Lower leg skin (tissue), 4 donors: ENCODE results near the gene SNX1. TPM values are rescaled to one million over a fixed set of nuclear protein-coding genes. Genes with fewer than 3 reads are reported as not detected.

Experiments used
- DNase-seq, 2 donors: peaks; one replicate each; pipeline ENCODE4 v3.0.0-alpha.2; 2019; ENCODE audit warnings: low spot score in 2 of 2
- H3K4me3 ChIP-seq: fragments of 200-600 bp; sonication (generic); 2 replicates; pipeline ENCODE4 v1.5.1; 2017; ENCODE audit warnings: mild to moderate bottlenecking, low read depth; ENCODE audit not compliant: poor library complexity, severe bottlenecking
- POLR2A ChIP-seq, 2 donors: fragments of 450-650 bp; IDR thresholded peaks; one replicate each; pipeline ENCODE4 v1.6.1; 2016 to 2017; ENCODE audit warnings: antibody characterized with exemption in 2 of 2, mild to moderate bottlenecking in 1 of 2, moderate library complexity in 1 of 2
- WGBS, 2 donors: methylation state at CpG; one replicate each; pipeline ENCODE4 v1.1.5; 2018; 5-methylcytosine and 5-hydroxymethylcytosine counted together
- intact Hi-C: fragments of 100-400 bp; cut with DNase I; formaldehyde crosslinking; loops from one replicate; pipeline ENCODE4 v1.15.0; 2023; ENCODE audit warnings: low total_unique reads
- total RNA-seq, 4 donors: library from RNA; depleted of rRNA; stranded (reverse); fragments of >200 nt; gene quantifications; one replicate each; pipeline ENCODE4 v1.1.0, GENCODE V29; 2016
- TF ChIP-seq, protein P1 (sequence below), 3 donors: fragments of 450-650 bp; IDR thresholded peaks; one replicate each; pipeline ENCODE4 v1.5.1; 2016; ENCODE audit warnings: antibody characterized with exemption in 3 of 3, mild to moderate bottlenecking in 3 of 3, moderate library complexity in 2 of 3

Gene SNX1
- total RNA-seq, 4 donors from 2014 or later = 51.3 to 94.9 (median 65.7) TPM

DNA sequence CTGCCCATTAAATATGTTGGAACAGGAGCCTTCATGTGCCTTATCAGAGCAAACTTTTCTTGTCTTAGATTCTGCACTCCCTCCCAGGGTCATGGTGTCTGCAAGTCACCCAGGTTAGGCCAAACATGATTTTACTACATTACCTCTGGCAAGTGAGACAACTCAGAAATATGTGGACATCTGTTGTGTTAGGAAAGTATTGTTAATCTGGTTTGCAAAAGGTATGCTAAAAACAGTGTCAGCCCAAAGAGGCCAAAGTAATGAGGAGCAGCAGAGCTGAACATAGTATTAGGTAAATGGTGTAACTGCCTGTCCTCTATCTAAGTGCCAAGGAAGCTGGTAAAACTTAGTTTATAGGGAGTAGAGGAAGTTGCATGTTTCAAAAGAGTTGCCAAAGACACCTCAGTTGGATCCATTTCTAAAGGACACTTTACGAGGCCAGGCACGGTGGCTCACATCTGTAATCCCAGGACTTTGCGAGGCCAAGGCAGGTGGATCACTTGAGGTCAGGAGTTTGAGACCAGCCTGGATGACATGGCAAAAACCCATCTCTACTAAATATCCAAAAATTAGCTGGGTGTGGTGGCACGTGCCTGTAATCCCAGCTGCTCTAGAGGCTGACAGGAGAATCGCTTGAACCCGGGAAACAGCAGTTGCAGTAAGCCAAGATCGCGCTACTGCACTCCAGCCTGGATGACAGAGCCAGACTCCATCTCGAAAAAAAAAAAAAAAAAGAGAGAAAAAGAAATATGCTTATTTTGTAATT is 89.5 kb downstream of the SNX1 start:
- WGBS, 2 donors = 90 to 95% methylated on average over 9 of the region's 9 CpGs
- no peak for DNase-seq
- TF ChIP-seq, protein P1, sequence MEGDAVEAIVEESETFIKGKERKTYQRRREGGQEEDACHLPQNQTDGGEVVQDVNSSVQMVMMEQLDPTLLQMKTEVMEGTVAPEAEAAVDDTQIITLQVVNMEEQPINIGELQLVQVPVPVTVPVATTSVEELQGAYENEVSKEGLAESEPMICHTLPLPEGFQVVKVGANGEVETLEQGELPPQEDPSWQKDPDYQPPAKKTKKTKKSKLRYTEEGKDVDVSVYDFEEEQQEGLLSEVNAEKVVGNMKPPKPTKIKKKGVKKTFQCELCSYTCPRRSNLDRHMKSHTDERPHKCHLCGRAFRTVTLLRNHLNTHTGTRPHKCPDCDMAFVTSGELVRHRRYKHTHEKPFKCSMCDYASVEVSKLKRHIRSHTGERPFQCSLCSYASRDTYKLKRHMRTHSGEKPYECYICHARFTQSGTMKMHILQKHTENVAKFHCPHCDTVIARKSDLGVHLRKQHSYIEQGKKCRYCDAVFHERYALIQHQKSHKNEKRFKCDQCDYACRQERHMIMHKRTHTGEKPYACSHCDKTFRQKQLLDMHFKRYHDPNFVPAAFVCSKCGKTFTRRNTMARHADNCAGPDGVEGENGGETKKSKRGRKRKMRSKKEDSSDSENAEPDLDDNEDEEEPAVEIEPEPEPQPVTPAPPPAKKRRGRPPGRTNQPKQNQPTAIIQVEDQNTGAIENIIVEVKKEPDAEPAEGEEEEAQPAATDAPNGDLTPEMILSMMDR (IDR thresholded peaks at IDR 0.05) = no peak
- no peak overlapping the region for H3K4me3 ChIP-seq
- intact Hi-C loops = no loop called here

GRCh38 chr15:64187396-64188191 is 91.8 kb downstream of the SNX1 start:
- no peak for DNase-seq
- intact Hi-C loops = no loop called here
- WGBS, 2 donors = 41 to 52% methylated on average over 2 of the region's 2 CpGs
- TF ChIP-seq POLR2A (IDR thresholded peaks at IDR 0.05) = no peak
- TF ChIP-seq, protein P1 (IDR thresholded peaks at IDR 0.05) = no peak
- H3K4me3 ChIP-seq = no peak overlapping the region

Other genes starting within 250 kb of the SNX1 start
- 10 to 100 TPM; 10.9 to 27.5 (median 13.3) TPM for gene DAPK2, start 49.5 kb upstream of the SNX1 start, total RNA-seq
- 10 to 100 TPM; 18.7 to 36.8 (median 30.7) TPM for gene CIAO2A, start 2.1 kb upstream of the SNX1 start, total RNA-seq
- 1 to 10 TPM in 1 of 4 donors, under 1 TPM in 2, not detected in 1; 0.12 to 1.6 (median 0.39) TPM for gene SNX22, start 55.7 kb downstream of the SNX1 start, total RNA-seq
- gene PPIB, start 67.0 kb downstream of the SNX1 start, total RNA-seq = 100 to 1,000 TPM; 149 to 195 (median 164) TPM